DMS153 treated with DMSO at 0.1 percent for 48 hours (cell line): Measurements from ENCODE around the gene UPK3BL1.
"Not testable (repeated sequence)": the region's sequence is repeated elsewhere in the genome, so short reads cannot be mapped to it uniquely, and the experiment has no call there.

Experiments used
- DNase-seq: peaks from one replicate; lab custom pipeline; 2025; ENCODE audit not compliant: unreplicated experiment; lab: John Stamatoyannopoulos, UW

Gene UPK3BL1

GRCh38 chr7:102642691-102643090, at the start of gene UPK3BL1:
Gene UPK3BL1, minus strand, starts transcription at chr7:102642791. Its CDS starts 50 bp downstream, at chr7:102642741.
- not testable (repeated sequence) for DNase-seq

GRCh38 chr7:102690602-102691001, 48.0 kb upstream of the UPK3BL1 start:
- not testable (repeated sequence) for DNase-seq

- not testable (repeated sequence) for DNase-seq
Measured at GRCh38 chr7:102689436-102690282, 47.1 kb upstream of the UPK3BL1 start.

- not testable (repeated sequence) for DNase-seq
Measured at GRCh38 chr7:102688299-102689036, 45.9 kb upstream of the UPK3BL1 start.

GRCh38 chr7:102682560-102682959, 40.0 kb upstream of the UPK3BL1 start:
- not testable (repeated sequence) for DNase-seq

- not testable (repeated sequence) for DNase-seq
Measured at GRCh38 chr7:102680780-102681179, 38.2 kb upstream of the UPK3BL1 start.

GRCh38 chr7:102675545-102675944, 33.0 kb upstream of the UPK3BL1 start:
- DNase-seq, result not testable (repeated sequence)

- DNase-seq, result not testable (repeated sequence)
Measured at GRCh38 chr7:102673447-102674067, 31.0 kb upstream of the UPK3BL1 start.

- not testable (repeated sequence) for DNase-seq
Measured at GRCh38 chr7:102671956-102672307, 29.3 kb upstream of the UPK3BL1 start.

GRCh38 chr7:102671166-102671955, 28.8 kb upstream of the UPK3BL1 start, which contains the start of gene POLR2J2:
Gene POLR2J2, minus strand, starts transcription at chr7:102671663. Its CDS starts 62 bp downstream, at chr7:102671601.
- not testable (repeated sequence) for DNase-seq

- not testable (repeated sequence) for DNase-seq
Measured at GRCh38 chr7:102667523-102667922, 24.9 kb upstream of the UPK3BL1 start.

- DNase-seq, result not testable (repeated sequence)
Measured at GRCh38 chr7:102666850-102667249, 24.3 kb upstream of the UPK3BL1 start.

GRCh38 chr7:102664765-102665164, 22.2 kb upstream of the UPK3BL1 start:
- DNase-seq, result not testable (repeated sequence)

GRCh38 chr7:102649924-102650323, 7.3 kb upstream of the UPK3BL1 start, which contains the start of gene SPDYE2B:
Gene SPDYE2B, plus strand, starts transcription at chr7:102650319. Its CDS starts 2,030 bp downstream, at chr7:102652349.
- not testable (repeated sequence) for DNase-seq

GRCh38 chr7:102647813-102648212, 5.2 kb upstream of the UPK3BL1 start:
- not testable (repeated sequence) for DNase-seq

- not testable (repeated sequence) for DNase-seq
Measured at GRCh38 chr7:102643404-102643803, 813 bp upstream of the UPK3BL1 start.

- DNase-seq, result not testable (repeated sequence)
Measured at GRCh38 chr7:102638848-102639247, 3.7 kb downstream of the UPK3BL1 start.

GRCh38 chr7:102636956-102637355, 5.6 kb downstream of the UPK3BL1 start:
- not testable (repeated sequence) for DNase-seq

- DNase-seq, result not testable (repeated sequence)
Measured at GRCh38 chr7:102635354-102635753, 7.2 kb downstream of the UPK3BL1 start.

GRCh38 chr7:102634299-102634698, 8.3 kb downstream of the UPK3BL1 start:
- DNase-seq, result not testable (repeated sequence)
